Ectodermal cell (in vitro differentiated cells): Measurements from ENCODE around the gene CDKN1B.
"Not testable (repeated sequence)": the region's sequence is repeated elsewhere in the genome, so short reads cannot be mapped to it uniquely, and the experiment has no call there.

ENCODE experiments used
- H3K27ac ChIP-seq: 2 replicates; pipeline ENCODE4 v1.7.0; 2013; ENCODE audit warnings: mild to moderate bottlenecking, low read depth, low read length; ENCODE audit not compliant: insufficient read depth, poor library complexity, severe bottlenecking
- H3K27me3 ChIP-seq: 2 replicates; pipeline ENCODE4 v1.7.0; 2013; ENCODE audit warnings: mild to moderate bottlenecking, low read length; ENCODE audit not compliant: insufficient read depth, control insufficient read depth, poor library complexity, severe bottlenecking
- H3K36me3 ChIP-seq: one replicate; pipeline ENCODE4 v1.7.0; 2013; ENCODE audit warnings: low read length; ENCODE audit not compliant: control insufficient read depth, insufficient read depth
- H3K4me1 ChIP-seq: one replicate; pipeline ENCODE4 v1.7.0; 2013; ENCODE audit warnings: low read length; ENCODE audit not compliant: control insufficient read depth, insufficient read depth
- H3K4me3 ChIP-seq: 2 replicates; pipeline ENCODE4 v1.7.0; 2013; ENCODE audit warnings: low read depth, low read length, control low read depth; ENCODE audit not compliant: insufficient read depth
- H3K9me3 ChIP-seq: 2 replicates; pipeline ENCODE4 v1.7.0; 2013; ENCODE audit warnings: mild to moderate bottlenecking, low read length, moderate library complexity; ENCODE audit not compliant: control insufficient read depth
- WGBS, 2 experiments: methylation state at CpG; one replicate each; pipeline ENCODE4 v1.1.7; 2013; ENCODE audit warnings: missing lambda C conversion rate in 2 of 2; 5-methylcytosine and 5-hydroxymethylcytosine counted together

The CDKN1B gene

DNA sequence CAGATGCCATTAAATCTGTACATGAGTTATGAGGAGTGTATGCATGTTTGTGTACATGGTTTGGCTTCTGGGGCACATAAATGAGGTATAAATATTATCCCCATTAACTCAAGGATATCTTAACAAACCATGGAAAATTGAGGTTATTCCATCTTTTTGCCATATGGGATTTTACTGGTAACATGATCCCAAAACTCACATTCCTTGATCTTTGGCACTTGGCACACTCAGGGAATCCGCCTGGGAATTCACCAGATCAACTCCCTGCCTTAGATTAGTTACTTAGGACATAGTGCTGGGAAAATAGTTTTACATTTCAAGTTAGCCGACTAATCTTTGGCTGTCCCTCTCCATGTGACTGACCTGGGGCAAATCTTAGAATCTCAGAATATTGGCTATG, 16.9 kb downstream of the CDKN1B start:
- Histone ChIP-seq H3K27me3 (no peaks in the 10 kb centered on the region), H3K4me1 (no peaks in the 10 kb centered on the region), H3K9me3 (no peaks in the 10 kb centered on the region), H3K4me3 (no peak overlapping the region), H3K27ac (no peak overlapping the region), H3K36me3 (no peaks in the 10 kb centered on the region)
- WGBS, 2 experiments = 91 to 97% methylated on average over 2 of the region's 2 CpGs

DNA sequence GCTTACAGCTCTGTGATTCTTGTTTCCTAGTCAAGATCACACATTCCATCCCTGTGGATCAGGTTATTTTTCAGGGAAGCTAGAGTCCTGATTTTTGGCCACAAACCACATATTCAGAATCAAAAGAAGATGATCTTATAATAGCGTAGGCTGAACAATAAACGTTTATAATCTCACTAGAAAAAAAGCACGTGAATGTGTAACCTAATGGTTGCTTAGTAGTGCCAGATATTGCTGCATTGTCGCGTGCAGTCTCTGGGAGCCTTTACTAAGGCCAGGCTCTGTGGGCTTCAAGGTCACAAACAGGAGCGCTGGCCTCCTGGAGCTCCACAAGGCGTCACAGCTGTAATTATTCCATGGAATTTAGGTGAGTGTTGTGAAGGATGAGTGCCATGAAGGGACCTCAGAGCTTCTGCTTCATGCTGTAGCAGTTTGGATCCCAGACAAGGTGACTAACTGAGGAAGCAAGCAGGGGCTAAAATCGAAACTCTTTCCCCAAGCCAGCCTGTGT, 17.4 kb downstream of the CDKN1B start:
- no peaks in the 10 kb centered on the region for H3K27me3 ChIP-seq
- H3K9me3 ChIP-seq = no peaks in the 10 kb centered on the region
- H3K4me1 ChIP-seq = no peaks in the 10 kb centered on the region
- WGBS, 2 experiments = 87% methylated on average over 8 of the region's 8 CpGs
- H3K27ac ChIP-seq = no peak overlapping the region
- H3K36me3 ChIP-seq = no peaks in the 10 kb centered on the region
- H3K4me3 ChIP-seq = no peak overlapping the region

DNA sequence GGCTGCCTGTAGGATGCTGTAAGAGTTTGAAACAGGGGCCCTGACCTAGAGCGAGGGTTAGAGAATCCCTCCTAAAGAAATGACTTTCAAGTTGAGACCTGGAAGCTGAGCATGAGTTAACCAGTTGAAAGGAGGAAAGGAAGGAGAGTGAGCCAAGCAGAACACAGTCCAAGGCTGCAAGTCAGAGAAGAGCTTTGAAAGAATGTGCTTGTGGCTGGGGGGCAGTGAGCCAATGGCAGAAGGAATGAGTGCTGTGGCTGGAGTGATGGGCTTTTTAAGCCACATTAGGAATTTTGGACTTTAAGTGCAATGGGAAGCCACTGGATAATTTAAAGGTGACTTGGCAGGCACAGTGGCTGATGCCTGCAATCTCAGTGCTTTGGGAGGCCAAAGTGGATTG, 18.1 kb downstream of the CDKN1B start:
- H3K27me3 ChIP-seq = no peaks in the 10 kb centered on the region

DNA sequence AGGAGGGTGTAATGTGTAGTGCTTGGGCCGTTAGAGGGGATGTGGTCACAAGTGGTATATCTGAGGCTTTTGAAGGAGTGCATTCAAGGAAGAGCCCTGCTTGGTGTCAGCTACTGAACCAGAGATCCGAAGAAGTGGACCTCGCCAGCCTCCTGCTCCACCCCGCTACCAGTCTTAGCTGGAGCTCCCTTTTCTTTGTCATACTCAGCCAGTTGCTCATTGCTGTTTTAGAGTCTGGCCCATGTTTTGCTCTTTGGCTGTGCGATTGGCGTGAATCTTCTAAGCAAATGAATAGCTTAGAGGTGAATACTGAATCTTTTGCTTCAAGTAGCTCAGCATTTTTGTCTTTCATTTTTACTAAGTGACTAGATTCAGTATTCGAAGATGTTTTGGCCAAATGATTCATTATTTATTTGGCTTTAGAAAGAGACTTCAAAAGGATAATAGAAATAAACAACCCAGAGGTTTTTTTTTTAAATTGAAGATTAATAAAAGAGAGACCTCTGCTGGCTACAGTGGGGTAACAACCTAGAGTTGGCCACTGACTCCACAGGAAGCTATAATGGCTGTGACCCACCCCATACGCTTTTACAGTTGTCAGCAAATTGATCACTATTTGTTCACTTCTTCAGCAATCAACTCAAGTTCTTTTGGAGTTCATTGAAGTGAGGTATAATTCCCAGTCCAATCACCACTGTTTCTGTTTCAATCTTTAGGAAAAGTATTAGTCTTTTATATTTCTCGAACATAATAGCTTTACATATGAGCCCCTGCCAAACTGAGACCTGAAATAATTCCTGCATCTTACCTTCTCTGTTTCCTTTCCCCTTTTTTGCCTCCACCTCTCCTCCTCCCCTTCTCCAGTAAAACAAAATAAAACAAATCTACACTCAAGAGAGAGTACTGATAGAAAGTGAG, 19.9 kb downstream of the CDKN1B start:
- Histone ChIP-seq H3K9me3 (no peaks in the 10 kb centered on the region), H3K36me3 (no peaks in the 10 kb centered on the region), H3K4me1 (no peaks in the 10 kb centered on the region), H3K4me3 (no peak overlapping the region), H3K27me3 (no peaks in the 10 kb centered on the region), H3K27ac (peak overlapping the region; percentile 4)
- 82 to 85% methylated on average over 9 of the region's 9 CpGs for WGBS, 2 experiments

More for the DNA sequence above, 18.1 kb downstream of the CDKN1B start:
- H3K4me1 ChIP-seq = no peaks in the 10 kb centered on the region
- H3K9me3 ChIP-seq = no peaks in the 10 kb centered on the region
- H3K36me3 ChIP-seq = no peaks in the 10 kb centered on the region
- H3K4me3 ChIP-seq = no peak overlapping the region
- H3K27ac ChIP-seq = no peak overlapping the region
- WGBS, 2 experiments = 91 to 92% methylated on average over 1 of the region's 1 CpG

DNA sequence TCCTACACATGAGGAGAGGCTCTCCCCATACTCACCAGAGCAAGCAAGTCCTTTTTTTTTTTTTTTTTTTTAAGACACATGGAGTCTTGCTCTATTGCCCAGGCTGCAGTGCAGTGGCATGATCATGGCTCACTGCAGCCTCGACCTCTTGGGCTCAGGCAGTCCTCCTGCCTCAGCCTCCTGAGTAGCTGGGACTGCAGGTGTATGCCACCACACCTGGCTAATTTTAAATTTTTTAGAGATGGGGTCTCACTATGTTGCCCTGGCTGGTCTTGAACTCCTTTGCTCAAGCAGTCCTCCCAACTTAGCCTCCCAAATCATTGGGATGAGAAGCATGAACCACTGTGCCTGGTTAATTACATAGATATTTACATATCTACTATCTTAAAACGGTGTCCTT, 21.0 kb downstream of the CDKN1B start:
- not testable (repeated sequence) for H3K9me3 ChIP-seq, H3K27me3 ChIP-seq, H3K4me3 ChIP-seq, H3K4me1 ChIP-seq, H3K27ac ChIP-seq, H3K36me3 ChIP-seq
- 32 to 75% methylated on average over 1 to 2 of the region's 2 CpGs for WGBS, 2 experiments

DNA sequence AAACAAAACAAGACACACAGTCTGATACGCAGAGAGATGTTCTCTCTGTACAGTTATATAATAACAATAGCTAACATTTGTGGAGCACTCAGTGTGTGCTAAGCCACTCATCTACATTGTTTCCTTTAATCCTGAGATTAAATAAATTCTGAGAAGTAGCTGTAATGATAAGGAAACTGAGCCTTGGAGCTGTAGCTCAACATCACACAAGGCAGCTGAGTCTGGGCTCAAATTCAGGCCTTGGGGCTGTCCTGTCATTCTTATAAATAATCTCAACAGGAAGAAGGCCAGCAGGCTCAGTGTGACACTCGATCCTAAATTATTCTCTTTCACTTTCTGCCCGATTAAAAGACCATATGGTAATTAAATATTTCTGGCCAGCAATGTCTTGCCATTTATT, 24.5 kb downstream of the CDKN1B start:
- H3K9me3 ChIP-seq = no peaks in the 10 kb centered on the region
- no peaks in the 10 kb centered on the region for H3K27me3 ChIP-seq
- no peak overlapping the region for H3K27ac ChIP-seq
- no peaks in the 10 kb centered on the region for H3K36me3 ChIP-seq
- WGBS, 2 experiments = 84 to 87% methylated on average over 2 to 3 of the region's 3 CpGs
- H3K4me1 ChIP-seq = no peaks in the 10 kb centered on the region
- no peak overlapping the region for H3K4me3 ChIP-seq

DNA sequence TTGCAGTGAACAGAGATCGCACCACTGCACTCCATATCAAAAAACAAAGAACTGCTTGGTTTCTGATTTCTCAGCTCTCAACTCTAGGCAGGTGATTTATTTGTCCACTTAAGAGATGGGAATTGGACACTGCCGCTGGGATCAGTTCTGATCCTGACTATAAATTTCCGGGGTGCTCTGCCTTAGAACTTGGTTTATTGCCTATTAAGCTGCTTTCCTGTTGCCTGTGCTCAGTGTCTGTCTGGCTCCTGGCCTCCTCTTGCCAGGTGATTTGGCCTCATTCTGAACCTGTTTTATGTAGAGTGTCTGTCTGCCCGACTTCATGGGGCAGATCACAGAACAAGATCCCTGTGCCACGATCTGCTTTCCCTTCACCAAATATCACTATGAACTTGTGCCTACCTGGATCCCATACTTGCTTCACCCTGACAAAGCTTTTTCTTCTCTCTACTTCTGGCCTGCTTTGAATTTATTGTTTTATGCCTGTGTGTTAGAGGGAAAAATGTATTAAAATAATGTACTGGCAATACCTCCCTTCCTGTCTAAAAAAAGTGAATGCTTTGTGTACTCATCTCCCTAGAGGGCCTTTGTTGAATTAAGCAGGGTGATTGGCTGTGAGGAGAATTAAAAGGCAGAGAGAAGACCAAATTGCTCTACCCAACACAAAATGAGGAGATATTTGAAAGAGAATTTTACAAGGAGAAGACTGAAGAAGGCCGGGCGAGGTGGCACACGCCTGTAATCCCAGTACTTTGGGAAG, 27.6 kb downstream of the CDKN1B start:
- Histone ChIP-seq H3K4me1 (no peaks in the 10 kb centered on the region), H3K9me3 (no peaks in the 10 kb centered on the region), H3K4me3 (no peak overlapping the region), H3K36me3 (no peaks in the 10 kb centered on the region), H3K27ac (no peak overlapping the region), H3K27me3 (no peaks in the 10 kb centered on the region)
- WGBS, 2 experiments = 93% methylated on average over 8 of the region's 8 CpGs

DNA sequence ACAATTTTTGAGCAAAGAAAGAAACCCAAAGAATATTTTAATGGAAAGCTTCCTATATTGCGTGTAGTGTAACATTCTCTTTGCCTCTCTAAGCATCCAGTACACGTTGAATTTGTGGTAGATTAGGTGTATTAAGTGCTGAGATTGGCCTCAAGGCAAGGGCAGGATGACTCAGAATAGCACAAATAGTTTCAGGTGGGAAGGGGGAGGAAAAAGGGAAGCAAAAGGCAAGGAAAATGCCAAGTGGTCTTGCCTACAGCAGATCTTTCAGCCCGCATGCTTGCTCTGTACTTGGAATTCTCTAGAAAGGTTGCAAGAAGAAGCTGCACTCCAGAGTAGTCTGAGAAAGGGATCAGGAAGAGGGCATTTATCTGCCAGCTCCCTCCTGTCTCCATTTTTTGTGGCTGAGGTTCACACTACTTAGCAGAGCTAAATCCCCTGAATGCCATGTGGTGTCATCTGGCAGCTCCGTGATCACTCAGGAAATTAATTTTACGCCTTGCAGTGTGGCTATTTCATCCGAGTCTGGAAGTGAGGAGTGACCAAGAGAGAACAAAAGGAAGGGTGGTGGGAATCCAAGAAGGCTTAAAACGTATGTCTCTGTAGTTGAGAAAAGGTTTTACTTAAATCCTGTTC, 28.5 kb downstream of the CDKN1B start:
- Histone ChIP-seq H3K4me3 (no peak overlapping the region), H3K27ac (no peak overlapping the region), H3K4me1 (no peaks in the 10 kb centered on the region), H3K9me3 (no peaks in the 10 kb centered on the region), H3K36me3 (no peaks in the 10 kb centered on the region), H3K27me3 (no peaks in the 10 kb centered on the region)
- 77 to 81% methylated on average over 6 to 7 of the region's 7 CpGs for WGBS, 2 experiments

DNA sequence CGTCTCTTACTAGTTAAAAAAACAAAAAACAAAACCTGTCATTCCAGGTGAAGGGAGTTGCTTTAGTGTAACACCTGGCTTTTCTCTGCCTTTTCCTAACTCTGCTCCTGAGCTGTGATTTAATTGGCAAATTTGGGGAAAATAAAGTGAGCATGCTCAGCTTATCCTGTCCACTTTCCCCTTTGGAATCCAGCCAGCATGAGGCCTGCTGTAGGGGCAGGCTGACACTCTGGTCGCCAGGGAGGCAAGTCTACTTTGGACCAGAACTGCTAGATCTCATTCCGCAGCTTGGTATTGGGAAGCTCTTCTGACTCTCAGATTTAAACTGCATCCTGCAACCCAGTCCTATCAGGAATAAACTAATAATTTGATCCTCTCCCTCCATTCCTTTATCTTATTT, 30.1 kb downstream of the CDKN1B start:
- Histone ChIP-seq H3K36me3 (no peaks in the 10 kb centered on the region), H3K4me3 (no peak overlapping the region), H3K27me3 (no peaks in the 10 kb centered on the region), H3K9me3 (no peaks in the 10 kb centered on the region), H3K27ac (no peak overlapping the region), H3K4me1 (no peaks in the 10 kb centered on the region)
- 85 to 88% methylated on average over 3 of the region's 3 CpGs for whole genome bisulfite sequencing, 2 experiments

DNA sequence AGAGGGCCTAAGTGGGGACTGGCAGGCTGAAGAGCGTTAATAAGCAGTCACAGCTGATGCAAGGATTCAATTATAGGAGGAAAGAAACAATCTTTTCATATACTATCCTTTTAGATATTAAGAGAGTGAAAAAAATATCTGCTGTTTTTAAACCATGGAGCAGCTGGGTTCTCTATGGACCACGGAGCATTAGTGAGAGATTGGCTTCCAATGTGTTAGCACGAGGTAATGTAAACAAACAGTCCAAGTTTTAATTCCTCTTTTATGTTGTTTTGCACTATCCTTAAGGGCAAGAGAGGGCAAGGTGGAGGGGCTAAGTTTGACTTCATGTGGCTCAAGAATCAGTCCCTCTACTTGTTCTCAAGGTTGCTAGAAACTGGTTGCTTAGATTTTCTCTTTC, 30.9 kb downstream of the CDKN1B start:
- Histone ChIP-seq H3K4me3 (no peak overlapping the region), H3K9me3 (no peaks in the 10 kb centered on the region), H3K4me1 (no peaks in the 10 kb centered on the region), H3K36me3 (no peaks in the 10 kb centered on the region), H3K27ac (no peak overlapping the region), H3K27me3 (no peaks in the 10 kb centered on the region)
- WGBS, 2 experiments = 89 to 93% methylated on average over 2 to 3 of the region's 3 CpGs
